Adrenal gland (tissue), 12 donors: Measurements from ENCODE around the gene PAQR5. TPM values are rescaled to one million over a fixed set of nuclear protein-coding genes. Genes with fewer than 3 reads are reported as not detected.

Experiments used
- DNase-seq, 7 donors: peaks; one replicate each; pipeline ENCODE4 v3.0.0-alpha.2; 2019 to 2020
- H3K27ac ChIP-seq, 5 donors: fragments of 200-600 bp; sonication (generic) in 4 of 5; 1 replicate in 3 of 5; 2 replicates in 2 of 5; pipeline versions ENCODE4 v1.5.1 to v1.8.0; 2016 to 2020; ENCODE audit warnings: mild to moderate bottlenecking in 1 of 5
- H3K27me3 ChIP-seq: fragments of 200-600 bp; 2 replicates; pipeline ENCODE4 v1.8.0; 2021
- H3K36me3 ChIP-seq, 2 donors: fragments of 200-600 bp; replicated peaks in 1 of 2; 1 replicate in 1 of 2; 2 replicates in 1 of 2; pipeline versions ENCODE4 v1.5.1 to v1.8.0; 2018 to 2022
- H3K4me1 ChIP-seq, 2 donors: fragments of 200-600 bp; replicated peaks in 1 of 2; 1 replicate in 1 of 2; 2 replicates in 1 of 2; pipeline versions ENCODE4 v1.5.1 to v1.8.0; 2018 to 2021
- H3K4me3 ChIP-seq, 4 donors: fragments of 200-600 bp; sonication (generic) in 3 of 4; one replicate each; pipeline ENCODE4 v1.5.1; 2016 to 2018
- H3K9me3 ChIP-seq, 3 donors: fragments of 200-600 bp; sonication (generic) in 1 of 3; replicated peaks in 1 of 3; 1 replicate in 2 of 3; 2 replicates in 1 of 3; pipeline versions ENCODE4 v1.5.1 to v1.8.0; 2016 to 2021
- POLR2A ChIP-seq, 2 donors: fragments of 450-650 bp; IDR thresholded peaks; one replicate each; pipeline ENCODE4 v1.6.1; 2017; ENCODE audit warnings: antibody characterized with exemption in 2 of 2, mild to moderate bottlenecking in 2 of 2, moderate library complexity in 1 of 2
- WGBS, 4 donors: extraction: QIAGEN DNeasy Blood & Tissue Kit in 2 of 4; methylation state at CpG; one replicate each; pipeline versions ENCODE4 v1.1.5 to v1.1.7; 2013 to 2017; 5-methylcytosine and 5-hydroxymethylcytosine counted together
- intact Hi-C, 2 donors: fragments of 100-400 bp; cut with DNase I; formaldehyde crosslinking; loops; one replicate each; pipeline versions ENCODE4 v1.14.1 to v1.15.0; 2022 to 2023
- polyA plus RNA-seq, 3 donors: library from polyadenylated mRNA; stranded (reverse); fragments of 200-250 nt in 2 of 3; fragments of 350-450 nt in 1 of 3; fragmentation: Illumina TruSeq in 1 of 3; extraction: RNeasy Lipid Tissue Mini Kit (QIAGEN cat#74804) in 1 of 3; gene quantifications; one replicate each; pipeline ENCODE4 v1.2.3, GENCODE V29; 2013 to 2014
- total RNA-seq, 9 donors: library from RNA; depleted of rRNA in 4 of 9; stranded (reverse); fragments of >200 nt in 4 of 9; fragments of 120-200 nt in 1 of 9; fragmentation: NEBNext Ultra II Directional in 1 of 9; extraction: Animal tissue kit (Norgen Biotek cat#: 25700) in 1 of 9; gene quantifications; one replicate each; pipeline versions ENCODE4 v1.1.0 to v1.2.4, GENCODE V29; 2013 to 2023
- TF ChIP-seq, protein P1 (sequence below), 6 experiments: fragments of 450-650 bp in 4 of 6; fragments of 200-600 bp in 2 of 6; sonication (generic) in 1 of 6; IDR thresholded peaks; 1 replicate in 5 of 6; 2 replicates in 1 of 6; pipeline versions ENCODE4 v1.5.1 to v1.8.0; 2016 to 2021; ENCODE audit warnings: antibody characterized with exemption in 6 of 6, mild to moderate bottlenecking in 2 of 6, moderate library complexity in 1 of 6
- donor health status: healthy with polysubstance abuse.
- donor health status: Bipolar disorder and iron deficiency.
- donor health status: DM: yes; HTN: yes; CAD: no.
- donor health status: DM: no; HTN: no; CAD: no.
- donor health status: DM: no; HTN: no; CAD: no.
- donor health status: DM: yes; HTN: yes; CAD: no.

PAQR5 gene
- total and polyA plus RNA-seq, 12 donors: 11.7 to 78.2 (median 39.7) TPM

DNA sequence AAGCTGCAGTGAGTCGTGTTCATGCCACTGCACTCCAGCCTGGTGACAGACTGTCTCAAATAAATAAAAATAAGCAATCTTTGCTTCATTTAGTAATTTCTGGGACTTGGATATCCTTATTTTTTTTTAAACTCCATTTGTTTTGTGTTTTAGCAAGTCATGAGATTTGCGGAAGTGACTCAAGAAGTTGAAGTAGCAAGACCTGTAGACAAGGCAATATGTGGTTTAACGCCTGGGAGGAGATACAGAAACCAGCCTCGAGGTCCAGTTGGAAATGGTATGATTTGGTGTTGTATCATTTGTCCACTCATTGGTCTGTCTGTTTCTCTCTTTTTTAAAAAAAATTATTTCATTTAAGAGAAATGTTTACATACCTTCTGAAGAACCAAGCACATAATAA lies 137.3 kb downstream of the PAQR5 start:
- Histone ChIP-seq H3K27me3 (no peaks in the 10 kb centered on the region), H3K27ac (no peak overlapping the region), H3K36me3 (no peaks in the 10 kb centered on the region), H3K4me1 (no peaks in the 10 kb centered on the region), H3K4me3 (no peak overlapping the region), H3K9me3 (no peaks in the 10 kb centered on the region)
- DNase-seq: no peak
- intact Hi-C loops: no loop called here
- WGBS, 4 donors: 94 to 98% (median 95%) methylated on average over 4 of the region's 4 CpGs
- TF ChIP-seq, protein P1, sequence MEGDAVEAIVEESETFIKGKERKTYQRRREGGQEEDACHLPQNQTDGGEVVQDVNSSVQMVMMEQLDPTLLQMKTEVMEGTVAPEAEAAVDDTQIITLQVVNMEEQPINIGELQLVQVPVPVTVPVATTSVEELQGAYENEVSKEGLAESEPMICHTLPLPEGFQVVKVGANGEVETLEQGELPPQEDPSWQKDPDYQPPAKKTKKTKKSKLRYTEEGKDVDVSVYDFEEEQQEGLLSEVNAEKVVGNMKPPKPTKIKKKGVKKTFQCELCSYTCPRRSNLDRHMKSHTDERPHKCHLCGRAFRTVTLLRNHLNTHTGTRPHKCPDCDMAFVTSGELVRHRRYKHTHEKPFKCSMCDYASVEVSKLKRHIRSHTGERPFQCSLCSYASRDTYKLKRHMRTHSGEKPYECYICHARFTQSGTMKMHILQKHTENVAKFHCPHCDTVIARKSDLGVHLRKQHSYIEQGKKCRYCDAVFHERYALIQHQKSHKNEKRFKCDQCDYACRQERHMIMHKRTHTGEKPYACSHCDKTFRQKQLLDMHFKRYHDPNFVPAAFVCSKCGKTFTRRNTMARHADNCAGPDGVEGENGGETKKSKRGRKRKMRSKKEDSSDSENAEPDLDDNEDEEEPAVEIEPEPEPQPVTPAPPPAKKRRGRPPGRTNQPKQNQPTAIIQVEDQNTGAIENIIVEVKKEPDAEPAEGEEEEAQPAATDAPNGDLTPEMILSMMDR (IDR thresholded peaks at IDR 0.05): no peak
- TF ChIP-seq POLR2A (IDR thresholded peaks at IDR 0.05): no peak

DNA sequence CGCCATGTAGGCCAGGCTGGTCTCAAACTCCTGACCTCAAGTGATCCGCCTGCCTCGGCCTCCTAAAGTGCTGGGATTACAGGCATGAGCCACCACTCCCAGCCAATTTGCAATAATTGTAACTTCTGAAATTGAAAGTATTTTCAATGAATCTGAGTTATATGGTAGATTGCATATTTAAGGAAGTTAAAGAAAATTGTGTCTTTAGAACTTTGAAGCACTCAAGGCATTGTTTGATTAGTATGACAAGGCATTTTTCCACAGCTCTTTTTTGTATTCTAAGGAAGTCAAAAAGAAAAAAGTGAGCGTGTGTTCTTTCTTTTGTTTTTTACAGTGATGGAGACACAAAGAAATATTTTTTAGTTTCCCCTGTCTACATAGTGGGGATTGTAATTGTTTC lies 138.2 kb downstream of the PAQR5 start:
- intact Hi-C loops: no loop called here
- Histone ChIP-seq H3K4me1 (no peaks in the 10 kb centered on the region), H3K27ac (no peak overlapping the region), H3K36me3 (no peaks in the 10 kb centered on the region), H3K4me3 (no peak overlapping the region), H3K9me3 (no peaks in the 10 kb centered on the region), H3K27me3 (no peaks in the 10 kb centered on the region)
- TF ChIP-seq, protein P1 (IDR thresholded peaks at IDR 0.05): no peak
- TF ChIP-seq POLR2A (IDR thresholded peaks at IDR 0.05): no peak
- no peak for DNase-seq
- 93 to 99% (median 95%) methylated on average over 4 of the region's 4 CpGs for WGBS, 4 donors

DNA sequence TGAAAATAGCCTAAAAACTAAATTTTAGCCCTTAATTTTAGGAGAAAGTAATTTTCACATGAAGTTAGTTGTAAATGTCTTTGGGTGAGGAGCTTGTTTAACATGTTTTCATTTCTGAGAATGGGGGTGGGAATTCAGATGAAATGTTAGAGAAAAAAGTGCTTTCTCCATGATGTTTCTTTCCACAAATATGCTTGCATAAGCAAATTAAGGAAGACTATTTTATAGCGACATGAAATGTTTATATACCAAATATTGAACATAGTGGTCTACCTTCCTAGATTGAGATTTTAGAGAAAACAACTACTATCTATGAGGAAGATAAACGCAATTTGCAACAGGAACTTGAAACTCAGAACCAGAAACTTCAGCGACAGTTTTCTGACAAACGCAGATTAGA lies 140.9 kb downstream of the PAQR5 start:
- Histone ChIP-seq H3K36me3 (no peaks in the 10 kb centered on the region), H3K4me1 (no peaks in the 10 kb centered on the region), H3K27ac (no peak overlapping the region), H3K4me3 (no peak overlapping the region), H3K9me3 (no peaks in the 10 kb centered on the region), H3K27me3 (no peaks in the 10 kb centered on the region)
- intact Hi-C loops: no loop called here
- no peak for TF ChIP-seq POLR2A (IDR thresholded peaks at IDR 0.05)
- WGBS, 4 donors: 83 to 88% (median 86%) methylated on average over 4 of the region's 4 CpGs
- DNase-seq: no peak

DNA sequence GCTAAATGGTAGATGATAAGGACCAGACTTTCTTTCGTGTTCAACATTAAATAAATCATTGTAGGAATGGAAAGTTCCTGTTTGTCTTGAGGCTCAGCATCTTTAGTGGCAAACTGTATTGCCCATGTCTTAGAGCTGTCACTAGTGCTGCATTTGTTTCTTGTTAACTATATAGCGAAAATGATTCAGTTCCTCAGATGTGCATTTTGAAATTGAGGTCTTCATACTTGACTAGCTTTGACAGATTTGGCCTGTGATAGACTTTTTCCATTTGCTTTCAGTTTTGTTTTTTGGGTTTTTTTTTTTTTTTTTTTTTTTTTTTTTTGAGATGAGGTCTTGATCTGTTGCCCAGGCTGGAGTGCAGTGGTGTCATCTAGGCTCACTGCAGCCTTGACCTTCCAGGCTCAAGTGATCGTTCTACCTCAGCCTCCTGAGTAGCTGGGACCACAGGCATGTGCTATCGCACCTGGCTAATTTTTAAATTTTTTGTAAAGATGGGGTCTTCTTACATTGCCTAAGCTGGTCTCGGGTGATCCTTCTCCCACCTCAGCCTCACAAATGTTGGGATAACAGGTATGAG lies 144.4 kb downstream of the PAQR5 start:
- 63 to 71% (median 69%) methylated on average over 5 of the region's 5 CpGs for WGBS, 4 donors
- TF ChIP-seq, protein P1 (IDR thresholded peaks at IDR 0.05): no peak
- no peak for TF ChIP-seq POLR2A (IDR thresholded peaks at IDR 0.05)
- no peak for DNase-seq

DNA sequence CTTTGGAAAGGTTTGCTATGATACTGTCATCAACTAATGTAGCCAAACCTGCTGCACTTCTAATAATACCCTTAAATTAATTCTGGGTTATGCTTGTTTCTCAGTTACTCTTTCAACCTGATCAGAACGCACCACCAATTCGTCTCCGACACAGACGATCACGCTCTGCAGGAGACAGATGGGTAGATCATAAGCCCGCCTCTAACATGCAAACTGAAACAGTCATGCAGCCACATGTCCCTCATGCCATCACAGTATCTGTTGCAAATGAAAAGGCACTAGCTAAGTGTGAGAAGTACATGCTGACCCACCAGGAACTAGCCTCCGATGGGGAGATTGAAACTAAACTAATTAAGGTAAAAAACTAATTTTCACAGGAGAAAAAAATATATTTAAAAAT lies 146.0 kb downstream of the PAQR5 start:
- intact Hi-C loops: no loop called here
- Histone ChIP-seq H3K4me1 (no peaks in the 10 kb centered on the region), H3K27ac (no peak overlapping the region), H3K27me3 (no peaks in the 10 kb centered on the region), H3K4me3 (no peak overlapping the region), H3K9me3 (no peaks in the 10 kb centered on the region), H3K36me3 (no peaks in the 10 kb centered on the region)
- DNase-seq: no peak
- 94 to 98% (median 97%) methylated on average over 7 of the region's 7 CpGs for WGBS, 4 donors
- TF ChIP-seq POLR2A (IDR thresholded peaks at IDR 0.05): no peak
- TF ChIP-seq, protein P1 (IDR thresholded peaks at IDR 0.05): no peak

More for the DNA sequence above, 144.4 kb downstream of the PAQR5 start:
- no peaks in the 10 kb centered on the region for H3K27me3 ChIP-seq
- intact Hi-C loops: no loop called here
- no peaks in the 10 kb centered on the region for H3K9me3 ChIP-seq
- no peaks in the 10 kb centered on the region for H3K4me1 ChIP-seq
- no peak overlapping the region for H3K27ac ChIP-seq
- H3K4me3 ChIP-seq: no peak overlapping the region
- no peaks in the 10 kb centered on the region for H3K36me3 ChIP-seq
